Sigmoid colon (tissue), 7 donors: ENCODE measurements around the gene RPP25L. TPM values are rescaled to one million over a fixed set of nuclear protein-coding genes. Genes with fewer than 3 reads are reported as not detected.
A peak's percentile ranks its signal among the peaks of the same experiment; 100 is the strongest.

ENCODE experiments used
- DNase-seq: peaks from one replicate; pipeline ENCODE4 v3.0.0-alpha.2; 2019
- H3K27ac ChIP-seq, 4 donors: fragments of 200-600 bp; sonication (generic); one replicate each; pipeline ENCODE4 v1.5.1; 2016 to 2019; ENCODE audit warnings: mild to moderate bottlenecking in 1 of 4
- H3K27me3 ChIP-seq, 3 donors: fragments of 200-600 bp; sonication (generic); one replicate each; pipeline ENCODE4 v1.5.1; 2019; ENCODE audit warnings: mild to moderate bottlenecking in 1 of 3
- H3K36me3 ChIP-seq, 4 donors: fragments of 200-600 bp; sonication (generic); one replicate each; pipeline ENCODE4 v1.5.1; 2016 to 2019
- H3K4me1 ChIP-seq, 4 donors: fragments of 200-600 bp; sonication (generic); one replicate each; pipeline ENCODE4 v1.5.1; 2017 to 2019
- H3K4me3 ChIP-seq, 4 donors: fragments of 200-600 bp; sonication (generic); one replicate each; pipeline ENCODE4 v1.5.1; 2017 to 2019; ENCODE audit warnings: mild to moderate bottlenecking in 2 of 4, moderate library complexity in 1 of 4
- H3K9me3 ChIP-seq, 4 donors: fragments of 200-600 bp in 3 of 4; sonication (generic) in 3 of 4; one replicate each; pipeline versions ENCODE4 v1.5.1 to v1.6.1; 2013 to 2019
- EP300 ChIP-seq, 4 donors: sonication (generic); formaldehyde crosslinking; IDR thresholded peaks; one replicate each; pipeline ENCODE4 v1.6.1; 2017; ENCODE audit warnings: antibody characterized with exemption in 4 of 4
- POLR2A ChIP-seq, 2 donors: fragments of 450-650 bp; IDR thresholded peaks; one replicate each; pipeline ENCODE4 v1.6.1; 2016; ENCODE audit warnings: antibody characterized with exemption in 2 of 2, mild to moderate bottlenecking in 2 of 2, moderate library complexity in 2 of 2
- POLR2AphosphoS5 ChIP-seq, 4 donors: sonication (generic); formaldehyde crosslinking; IDR thresholded peaks; one replicate each; pipeline ENCODE4 v1.6.1; 2017; ENCODE audit warnings: antibody characterized with exemption in 4 of 4
- WGBS, 2 donors: extraction: QIAGEN DNeasy Blood & Tissue Kit; methylation state at CpG; one replicate each; pipeline ENCODE4 v1.1.7; 2013; 5-methylcytosine and 5-hydroxymethylcytosine counted together
- intact Hi-C: fragments of 100-400 bp; cut with DNase I; formaldehyde crosslinking; loops from one replicate; pipeline ENCODE4 v1.15.1; 2023
- polyA plus RNA-seq, 3 donors: library from polyadenylated mRNA; stranded (reverse); fragments of 200-250 nt; gene quantifications; one replicate each; pipeline ENCODE4 v1.2.3, GENCODE V29; 2013
- total RNA-seq, 4 donors: library from RNA; depleted of rRNA; stranded (reverse); fragments of >200 nt; gene quantifications; one replicate each; pipeline ENCODE4 v1.1.0, GENCODE V29; 2016
- TF ChIP-seq, protein P1 (sequence below), 4 experiments: fragments of 450-650 bp in 3 of 4; fragments of 200-600 bp in 1 of 4; IDR thresholded peaks; one replicate each; pipeline ENCODE4 v1.5.1; 2016 to 2019; ENCODE audit warnings: antibody characterized with exemption in 4 of 4, mild to moderate bottlenecking in 3 of 4, moderate library complexity in 2 of 4
- donor health status: healthy with polysubstance abuse.
- donor health status: Bipolar disorder and iron deficiency.
- donor health status: healthy.

The RPP25L gene
- total and polyA plus RNA-seq, 7 donors: 23.3 to 72.1 (median 44.3) TPM

DNA sequence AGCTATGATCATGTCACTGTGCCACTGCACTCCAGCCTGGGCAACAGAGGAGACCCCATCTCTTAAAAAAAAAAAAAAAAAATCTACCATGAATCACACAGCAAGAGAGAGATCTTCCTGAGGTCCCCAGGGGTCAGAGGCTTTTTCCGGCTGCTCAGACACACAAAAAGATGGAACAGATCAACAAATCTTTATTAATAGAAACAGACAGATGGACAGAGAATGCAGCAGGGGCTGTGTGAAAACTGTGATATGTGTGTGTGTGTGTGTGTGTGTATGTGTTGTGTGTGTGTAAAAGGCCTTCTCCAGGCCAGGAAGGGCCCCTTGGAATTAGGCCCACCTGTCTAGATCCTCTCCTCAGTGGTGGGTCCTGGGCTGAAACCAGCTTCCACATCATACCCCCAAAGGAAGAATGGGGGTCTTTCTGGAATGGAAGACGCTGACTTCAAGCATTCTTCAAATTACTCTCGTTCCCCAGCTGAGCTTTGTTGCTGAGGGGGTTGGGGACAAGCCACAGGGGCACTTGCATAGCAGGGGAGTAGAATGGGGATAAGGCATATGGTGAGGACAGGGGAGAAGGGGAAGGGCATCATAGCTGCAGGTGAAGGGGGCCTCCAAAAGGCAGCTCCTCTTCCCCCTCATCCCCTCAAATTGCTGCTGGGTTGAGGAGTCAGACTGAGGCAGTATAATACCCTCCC is 22.8 kb upstream of the RPP25L start:
- intact Hi-C loops: loop anchor here (1.0 kb wide), 1 partner anchor 22 kb away; the partner anchor contains the start of gene RPP25L
- no peak for DNase-seq
- peaks cover 0 to 33% (median 30%) of the 10 kb centered on the region in 4 donors for H3K4me1 ChIP-seq
- TF ChIP-seq, protein P1, sequence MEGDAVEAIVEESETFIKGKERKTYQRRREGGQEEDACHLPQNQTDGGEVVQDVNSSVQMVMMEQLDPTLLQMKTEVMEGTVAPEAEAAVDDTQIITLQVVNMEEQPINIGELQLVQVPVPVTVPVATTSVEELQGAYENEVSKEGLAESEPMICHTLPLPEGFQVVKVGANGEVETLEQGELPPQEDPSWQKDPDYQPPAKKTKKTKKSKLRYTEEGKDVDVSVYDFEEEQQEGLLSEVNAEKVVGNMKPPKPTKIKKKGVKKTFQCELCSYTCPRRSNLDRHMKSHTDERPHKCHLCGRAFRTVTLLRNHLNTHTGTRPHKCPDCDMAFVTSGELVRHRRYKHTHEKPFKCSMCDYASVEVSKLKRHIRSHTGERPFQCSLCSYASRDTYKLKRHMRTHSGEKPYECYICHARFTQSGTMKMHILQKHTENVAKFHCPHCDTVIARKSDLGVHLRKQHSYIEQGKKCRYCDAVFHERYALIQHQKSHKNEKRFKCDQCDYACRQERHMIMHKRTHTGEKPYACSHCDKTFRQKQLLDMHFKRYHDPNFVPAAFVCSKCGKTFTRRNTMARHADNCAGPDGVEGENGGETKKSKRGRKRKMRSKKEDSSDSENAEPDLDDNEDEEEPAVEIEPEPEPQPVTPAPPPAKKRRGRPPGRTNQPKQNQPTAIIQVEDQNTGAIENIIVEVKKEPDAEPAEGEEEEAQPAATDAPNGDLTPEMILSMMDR (IDR thresholded peaks at IDR 0.05): no peak
- TF ChIP-seq EP300 (IDR thresholded peaks at IDR 0.05): no peak
- TF ChIP-seq POLR2A (IDR thresholded peaks at IDR 0.05): no peak
- no peak for TF ChIP-seq POLR2AphosphoS5 (IDR thresholded peaks at IDR 0.05)
- peaks cover under 1 to 5% (median under 1%) of the 10 kb centered on the region in 3 donors for H3K27me3 ChIP-seq
- H3K4me3 ChIP-seq: no peak overlapping the region
- WGBS, 2 donors: 87 to 92% methylated on average over 3 of the region's 3 CpGs
- no peak overlapping the region for H3K27ac ChIP-seq
- H3K9me3 ChIP-seq: no peaks in the 10 kb centered on the region
- H3K36me3 ChIP-seq: peaks cover 0 to 12% (median 3%) of the 10 kb centered on the region in 4 donors

DNA sequence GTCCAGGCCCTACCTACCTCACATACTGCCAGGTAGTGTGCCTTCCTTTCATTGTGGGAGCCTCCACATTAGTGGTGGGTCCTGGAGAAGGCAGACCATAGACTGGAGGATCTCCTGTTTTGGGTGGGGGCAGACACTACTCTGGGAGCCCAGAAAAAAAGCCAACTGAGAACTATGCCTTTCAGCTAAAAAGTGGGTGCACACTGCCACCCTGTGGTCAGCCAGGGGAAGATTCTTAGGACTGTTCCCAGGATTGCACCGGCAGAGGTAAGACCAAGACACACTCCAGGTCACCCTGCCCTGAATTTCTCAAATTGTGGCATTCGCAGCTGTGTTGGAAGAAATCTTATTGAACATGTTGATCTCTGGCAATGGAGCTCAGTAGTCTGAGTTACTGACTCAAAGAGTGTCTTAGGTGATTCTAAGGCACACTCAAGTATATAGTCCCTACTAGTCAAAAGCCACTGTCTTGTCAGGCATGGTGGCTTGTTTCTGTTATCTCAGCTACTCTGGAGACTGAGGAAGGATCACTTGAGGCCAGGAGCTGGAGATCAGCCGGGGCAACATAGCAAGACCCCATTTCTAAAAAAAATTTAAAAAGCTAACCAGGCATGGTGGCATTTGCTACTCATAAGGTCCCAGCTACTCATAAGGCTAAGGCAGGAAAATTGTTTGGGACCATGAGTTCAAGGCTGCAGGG is 22.1 kb upstream of the RPP25L start:
- 21 to 25% methylated on average over 3 of the region's 3 CpGs for WGBS, 2 donors
- Histone ChIP-seq H3K27ac (no peak overlapping the region), H3K9me3 (no peaks in the 10 kb centered on the region), H3K4me3 (no peak overlapping the region), H3K36me3 (peaks cover 0 to 12% (median 3%) of the 10 kb centered on the region in 4 donors), H3K4me1 (peaks cover 0 to 38% (median 35%) of the 10 kb centered on the region in 4 donors), H3K27me3 (peaks cover 7 to 12% (median 8%) of the 10 kb centered on the region in 3 donors)
- TF ChIP-seq, protein P1 (IDR thresholded peaks at IDR 0.05): peak; percentile 77 to 83 (median 81)
- no peak for TF ChIP-seq POLR2A (IDR thresholded peaks at IDR 0.05)
- intact Hi-C loops: loop anchor here (1.0 kb wide), 1 partner anchor 22 kb away; the partner anchor contains the start of gene RPP25L
- DNase-seq: peak; percentile 79

DNA sequence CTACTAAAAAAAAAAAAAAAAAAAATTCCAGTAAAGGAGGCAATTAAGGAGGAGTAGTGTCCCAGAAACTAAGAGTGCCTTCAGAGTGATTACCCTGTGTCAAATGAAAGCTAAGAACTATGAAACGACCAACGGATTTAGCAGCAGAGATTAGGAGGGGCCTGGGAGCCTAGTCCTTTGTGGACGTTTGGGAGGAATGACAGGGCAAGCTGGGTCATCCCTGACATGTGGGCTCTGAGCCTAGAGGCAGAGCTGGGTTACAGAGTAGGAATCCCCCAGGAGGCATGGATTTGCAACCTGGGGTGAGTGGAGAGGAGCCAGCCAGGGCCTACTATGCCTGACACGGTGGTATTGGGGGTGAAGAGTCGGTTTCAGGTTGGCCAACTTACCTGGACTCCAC is 21.3 kb upstream of the RPP25L start:
- Histone ChIP-seq H3K27ac (no peak overlapping the region), H3K36me3 (peaks cover 0 to 12% (median 3%) of the 10 kb centered on the region in 4 donors), H3K4me3 (no peak overlapping the region), H3K9me3 (no peaks in the 10 kb centered on the region), H3K4me1 (peaks cover 0 to 41% (median 38%) of the 10 kb centered on the region in 4 donors), H3K27me3 (peaks cover 12 to 20% (median 14%) of the 10 kb centered on the region in 3 donors)
- TF ChIP-seq, protein P1 (IDR thresholded peaks at IDR 0.05): no peak
- TF ChIP-seq POLR2AphosphoS5 (IDR thresholded peaks at IDR 0.05) (no peak), POLR2A (IDR thresholded peaks at IDR 0.05) (no peak), EP300 (IDR thresholded peaks at IDR 0.05) (no peak)
- 64 to 70% methylated on average over 5 of the region's 5 CpGs for WGBS, 2 donors
- no peak for DNase-seq
- intact Hi-C loops: no loop called here

DNA sequence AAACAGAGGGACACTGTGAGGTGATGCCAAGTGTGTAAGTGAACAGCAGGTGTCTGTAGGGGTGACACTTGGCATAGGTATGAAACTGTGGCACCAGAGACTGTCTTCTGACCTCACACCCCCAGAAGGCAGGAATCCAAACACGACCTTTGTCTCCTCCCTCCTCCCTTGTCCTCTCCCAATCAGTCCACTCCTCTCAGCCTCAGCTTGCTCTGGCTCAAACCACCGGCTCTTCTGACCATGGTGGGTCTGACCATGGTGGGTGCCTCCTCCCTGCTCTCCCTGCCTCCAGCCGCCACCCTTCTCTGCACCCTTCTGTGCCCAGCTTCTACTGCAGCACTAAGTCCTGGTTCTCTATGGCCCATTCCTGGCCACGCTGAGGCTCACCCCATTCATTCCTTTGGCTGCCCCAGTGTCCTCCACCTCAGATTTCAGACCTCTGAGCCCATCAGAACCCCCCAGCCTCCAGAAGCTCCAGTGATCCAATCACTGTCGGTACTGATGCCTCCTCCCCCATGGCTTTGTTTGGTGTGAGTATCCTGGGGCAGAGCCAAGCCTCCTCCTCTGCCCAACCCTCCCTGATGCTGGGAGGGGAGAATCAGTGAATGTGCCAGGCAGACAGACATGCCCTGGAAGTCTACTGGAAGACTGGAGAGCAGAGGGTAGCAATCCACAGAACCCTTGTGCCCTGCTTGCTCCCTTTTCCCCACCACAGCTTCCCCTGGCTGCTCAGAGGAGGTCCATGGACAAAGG is 18.7 kb upstream of the RPP25L start:
- Histone ChIP-seq H3K36me3 (peaks cover 0 to 8% (median 2%) of the 10 kb centered on the region in 4 donors), H3K9me3 (no peaks in the 10 kb centered on the region), H3K27ac (no peak overlapping the region), H3K4me1 (peaks cover 0 to 23% (median 18%) of the 10 kb centered on the region in 4 donors), H3K4me3 (no peak overlapping the region), H3K27me3 (peaks cover 31 to 46% (median 40%) of the 10 kb centered on the region in 3 donors)
- no peak for DNase-seq
- 15 to 39% methylated on average over 5 of the region's 5 CpGs for WGBS, 2 donors
- intact Hi-C loops: no loop called here
- TF ChIP-seq, protein P1 (IDR thresholded peaks at IDR 0.05): no peak
- TF ChIP-seq EP300 (IDR thresholded peaks at IDR 0.05) (no peak), POLR2A (IDR thresholded peaks at IDR 0.05) (no peak), POLR2AphosphoS5 (IDR thresholded peaks at IDR 0.05) (no peak)
